Panc1 (cell line): ENCODE data around the gene MTG1. TPM values are rescaled to one million over a fixed set of nuclear protein-coding genes. Genes with fewer than 3 reads are reported as not detected.
"Not testable (repeated sequence)": the region's sequence is repeated elsewhere in the genome, so short reads cannot be mapped to it uniquely, and the experiment has no call there.

Experiments
- ATAC-seq: fragments of 200-7000 bp; cut with Tn5 transposase; 2 replicates; pipeline ENCODE4 v1.9.1; 2020; ENCODE audit warnings: mild to moderate bottlenecking, moderate library complexity
- BruUV-seq: library from RNA; stranded (reverse); fragments of 400-500 nt; replicated peaks from 2 replicates; lab custom pipeline; 2021; lab: Mats Ljungman, UMichigan
- CTCF ChIA-PET: fragments of 300-600 bp; sonication (Branson Sonifier 250); formaldehyde crosslinking; loops from one replicate; lab custom pipeline; 2022; ENCODE audit warnings: antibody characterized with exemption; lab: Charles Lee
- POLR2A ChIA-PET: fragments of 300-600 bp; sonication (Branson Sonifier 250); formaldehyde crosslinking; loops from one replicate; lab custom pipeline; 2022; ENCODE audit warnings: antibody characterized with exemption; lab: Charles Lee
- DNase-seq: peaks from one replicate; pipeline ENCODE4 v3.0.0-alpha.2; 2010; ENCODE audit warnings: low read depth, low spot score
- H3K27ac ChIP-seq: 2 replicates; pipeline ENCODE4 v1.5.1; 2011; ENCODE audit warnings: mild to moderate bottlenecking, low read length, inconsistent platforms
- H3K27me3 ChIP-seq: fragments of 200-500 bp; sonication (Bioruptor generic); 2 replicates; pipeline ENCODE4 v1.6.0; 2014; ENCODE audit warnings: low read length, inconsistent platforms; ENCODE audit not compliant: control insufficient read depth, insufficient read depth
- H3K36me3 ChIP-seq: fragments of 200-500 bp; sonication (Bioruptor generic); 2 replicates; pipeline ENCODE4 v1.5.1; 2014; ENCODE audit warnings: inconsistent platforms, mild to moderate bottlenecking, low read length, moderate library complexity; ENCODE audit not compliant: control insufficient read depth, insufficient read depth
- H3K4me1 ChIP-seq: 2 replicates; pipeline ENCODE4 v1.5.1; 2011; ENCODE audit warnings: inconsistent platforms, mild to moderate bottlenecking, low read length, moderate library complexity; ENCODE audit not compliant: control insufficient read depth, insufficient read depth
- H3K4me3 ChIP-seq, 2 experiments: 2 replicates each; pipeline ENCODE4 v1.5.1; 2011 to 2012; ENCODE audit warnings: low read depth in 2 of 2, low read length in 2 of 2, mild to moderate bottlenecking in 2 of 2, inconsistent platforms in 1 of 2, moderate library complexity in 1 of 2
- H3K9me3 ChIP-seq: fragments of 200-500 bp; sonication (Bioruptor generic); 2 replicates; pipeline ENCODE4 v1.5.1; 2014; ENCODE audit warnings: low read depth, mild to moderate bottlenecking, inconsistent platforms, low read length, moderate library complexity; ENCODE audit not compliant: control insufficient read depth, insufficient read depth
- POLR2AphosphoS5 ChIP-seq: IDR thresholded peaks from 2 replicates; pipeline ENCODE4 v1.6.1; 2012; ENCODE audit warnings: mild to moderate bottlenecking, low read depth, low read length, moderate library complexity
- SIN3A ChIP-seq: IDR thresholded peaks from 2 replicates; pipeline ENCODE4 v1.6.1; 2012; ENCODE audit warnings: low read depth, mild to moderate bottlenecking, low read length, moderate library complexity, borderline replicate concordance; ENCODE audit not compliant: insufficient read depth
- TCF7L2 ChIP-seq: IDR thresholded peaks from 2 replicates; pipeline ENCODE4 v1.6.1; 2011; ENCODE audit warnings: mild to moderate bottlenecking, low read depth, low read length, inconsistent platforms
- in situ Hi-C: cut with HindIII; loops from 2 replicates; pipeline ENCODE4 v1.10.0; 2016; ENCODE audit warnings: low sequenced_read_pairs, low pct_unique_long_range_greater_than_20kb
- intact Hi-C: fragments of 100-400 bp; cut with micrococcal nuclease; formaldehyde crosslinking; loops from one replicate; pipeline ENCODE4 v1.10.0; 2022; ENCODE audit not compliant: unreplicated experiment
- total RNA-seq: library from RNA; stranded (reverse); gene quantifications from one replicate; pipeline ENCODE4 v1.2.1, GENCODE V29; 2021; ENCODE audit not compliant: unreplicated experiment
- TF ChIP-seq, protein P1 (sequence below), 2 experiments: IDR thresholded peaks; 2 replicates each; pipeline ENCODE4 v1.6.1; 2011 to 2012; ENCODE audit warnings: low read depth in 2 of 2, control low read depth in 1 of 2, low read length in 1 of 2, mild to moderate bottlenecking in 1 of 2, moderate library complexity in 1 of 2; ENCODE audit not compliant: insufficient read depth in 1 of 2
- TF ChIP-seq, protein P2 (sequence below): fragments of 450-650 bp; IDR thresholded peaks from 2 replicates; pipeline ENCODE4 v1.5.1; 2017; ENCODE audit warnings: mild to moderate bottlenecking

Gene MTG1
- total RNA-seq, 1 experiment from 2014 or later, result 96.4 TPM

DNA sequence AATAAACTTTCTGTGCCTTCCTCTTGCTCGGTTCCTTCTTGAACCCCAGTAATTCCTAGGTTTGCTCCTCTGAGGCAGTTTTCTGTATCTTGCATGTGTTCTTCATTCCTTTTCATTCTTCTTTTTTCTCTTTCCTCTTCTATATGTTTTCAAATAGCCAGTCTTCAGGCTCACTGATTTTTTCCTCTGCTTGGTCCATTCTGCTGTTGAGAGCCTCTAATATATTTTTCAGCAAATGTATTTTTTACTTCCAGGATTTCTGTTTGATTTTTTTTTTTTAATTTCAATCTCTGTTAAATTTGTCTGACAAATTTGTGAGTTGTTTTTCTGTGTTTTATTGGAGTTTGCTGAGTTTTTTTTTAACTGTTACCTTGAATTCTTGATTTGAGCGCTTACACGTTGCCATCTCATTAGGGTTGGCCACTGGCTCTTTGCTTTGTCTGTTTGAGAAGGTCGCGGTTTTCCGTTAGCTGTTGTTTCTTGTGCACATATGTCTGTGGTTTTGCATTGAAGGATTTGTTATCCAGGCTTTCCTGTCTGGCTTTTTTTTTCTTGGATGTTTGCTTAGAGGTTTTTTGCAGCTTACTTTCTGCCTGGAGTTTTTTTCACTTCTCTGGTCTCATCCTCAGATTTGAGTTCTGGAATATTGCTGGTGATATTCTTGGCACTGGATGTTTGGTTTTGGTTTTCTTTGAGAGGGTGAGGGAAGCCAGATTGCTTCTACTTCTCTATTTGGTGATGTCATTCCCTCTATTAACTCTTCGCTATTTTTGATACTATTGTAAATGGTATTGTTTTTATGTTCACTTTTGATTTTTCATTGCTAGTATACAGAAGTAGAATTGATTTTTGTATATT is 17.8 kb downstream of the MTG1 start:
- DNase-seq (no peak), ATAC-seq (no peak)
- in situ Hi-C loops (no loop called here), intact Hi-C loops (no loop called here)
- Histone ChIP-seq H3K27me3 (no peaks in the 10 kb centered on the region), H3K4me3 (no peak overlapping the region), H3K36me3 (peaks cover 12% of the 10 kb centered on the region), H3K4me1 (no peaks in the 10 kb centered on the region), H3K27ac (no peak overlapping the region), H3K9me3 (peaks cover 26% of the 10 kb centered on the region)
- ChIA-PET CTCF (no interaction called here), POLR2A (no interaction called here)
- TF ChIP-seq, protein P1, sequence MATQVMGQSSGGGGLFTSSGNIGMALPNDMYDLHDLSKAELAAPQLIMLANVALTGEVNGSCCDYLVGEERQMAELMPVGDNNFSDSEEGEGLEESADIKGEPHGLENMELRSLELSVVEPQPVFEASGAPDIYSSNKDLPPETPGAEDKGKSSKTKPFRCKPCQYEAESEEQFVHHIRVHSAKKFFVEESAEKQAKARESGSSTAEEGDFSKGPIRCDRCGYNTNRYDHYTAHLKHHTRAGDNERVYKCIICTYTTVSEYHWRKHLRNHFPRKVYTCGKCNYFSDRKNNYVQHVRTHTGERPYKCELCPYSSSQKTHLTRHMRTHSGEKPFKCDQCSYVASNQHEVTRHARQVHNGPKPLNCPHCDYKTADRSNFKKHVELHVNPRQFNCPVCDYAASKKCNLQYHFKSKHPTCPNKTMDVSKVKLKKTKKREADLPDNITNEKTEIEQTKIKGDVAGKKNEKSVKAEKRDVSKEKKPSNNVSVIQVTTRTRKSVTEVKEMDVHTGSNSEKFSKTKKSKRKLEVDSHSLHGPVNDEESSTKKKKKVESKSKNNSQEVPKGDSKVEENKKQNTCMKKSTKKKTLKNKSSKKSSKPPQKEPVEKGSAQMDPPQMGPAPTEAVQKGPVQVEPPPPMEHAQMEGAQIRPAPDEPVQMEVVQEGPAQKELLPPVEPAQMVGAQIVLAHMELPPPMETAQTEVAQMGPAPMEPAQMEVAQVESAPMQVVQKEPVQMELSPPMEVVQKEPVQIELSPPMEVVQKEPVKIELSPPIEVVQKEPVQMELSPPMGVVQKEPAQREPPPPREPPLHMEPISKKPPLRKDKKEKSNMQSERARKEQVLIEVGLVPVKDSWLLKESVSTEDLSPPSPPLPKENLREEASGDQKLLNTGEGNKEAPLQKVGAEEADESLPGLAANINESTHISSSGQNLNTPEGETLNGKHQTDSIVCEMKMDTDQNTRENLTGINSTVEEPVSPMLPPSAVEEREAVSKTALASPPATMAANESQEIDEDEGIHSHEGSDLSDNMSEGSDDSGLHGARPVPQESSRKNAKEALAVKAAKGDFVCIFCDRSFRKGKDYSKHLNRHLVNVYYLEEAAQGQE (IDR thresholded peaks at IDR 0.05; ENCODE audit: insufficient read depth in 1 of 2, low read depth in 2 of 2, low read length in 1 of 2), result no peak
- TF ChIP-seq, protein P2, sequence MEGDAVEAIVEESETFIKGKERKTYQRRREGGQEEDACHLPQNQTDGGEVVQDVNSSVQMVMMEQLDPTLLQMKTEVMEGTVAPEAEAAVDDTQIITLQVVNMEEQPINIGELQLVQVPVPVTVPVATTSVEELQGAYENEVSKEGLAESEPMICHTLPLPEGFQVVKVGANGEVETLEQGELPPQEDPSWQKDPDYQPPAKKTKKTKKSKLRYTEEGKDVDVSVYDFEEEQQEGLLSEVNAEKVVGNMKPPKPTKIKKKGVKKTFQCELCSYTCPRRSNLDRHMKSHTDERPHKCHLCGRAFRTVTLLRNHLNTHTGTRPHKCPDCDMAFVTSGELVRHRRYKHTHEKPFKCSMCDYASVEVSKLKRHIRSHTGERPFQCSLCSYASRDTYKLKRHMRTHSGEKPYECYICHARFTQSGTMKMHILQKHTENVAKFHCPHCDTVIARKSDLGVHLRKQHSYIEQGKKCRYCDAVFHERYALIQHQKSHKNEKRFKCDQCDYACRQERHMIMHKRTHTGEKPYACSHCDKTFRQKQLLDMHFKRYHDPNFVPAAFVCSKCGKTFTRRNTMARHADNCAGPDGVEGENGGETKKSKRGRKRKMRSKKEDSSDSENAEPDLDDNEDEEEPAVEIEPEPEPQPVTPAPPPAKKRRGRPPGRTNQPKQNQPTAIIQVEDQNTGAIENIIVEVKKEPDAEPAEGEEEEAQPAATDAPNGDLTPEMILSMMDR, result no peak
- TF ChIP-seq TCF7L2 (no peak), SIN3A (no peak), POLR2AphosphoS5 (no peak)
- no TSS peak for BruUV-seq

DNA sequence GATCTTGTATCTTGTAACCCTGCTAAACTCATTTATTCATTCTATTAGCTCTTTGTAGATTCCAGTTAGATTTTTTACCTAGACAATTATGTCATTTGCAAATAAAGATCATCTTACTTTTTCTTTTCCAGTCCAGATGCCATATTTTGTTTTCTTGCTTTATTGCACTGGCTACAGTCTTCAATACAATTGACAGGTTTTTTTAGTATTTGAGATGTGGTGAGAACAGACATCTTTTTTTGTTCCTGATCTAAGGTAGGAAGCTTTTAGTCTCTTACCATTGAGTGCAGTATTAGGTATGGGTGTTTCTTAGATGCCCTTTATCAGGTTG is 18.4 kb downstream of the MTG1 start:
- Histone ChIP-seq H3K27me3 (no peaks in the 10 kb centered on the region), H3K36me3 (peaks cover 12% of the 10 kb centered on the region), H3K4me1 (no peaks in the 10 kb centered on the region), H3K4me3 (no peak overlapping the region), H3K9me3 (peaks cover 26% of the 10 kb centered on the region), H3K27ac (no peak overlapping the region)
- ChIA-PET POLR2A (no interaction called here), CTCF (no interaction called here)
- DNase-seq (no peak), ATAC-seq (no peak)
- no TSS peak for BruUV-seq
- TF ChIP-seq, protein P2, result no peak
- TF ChIP-seq POLR2AphosphoS5 (no peak), TCF7L2 (no peak), SIN3A (no peak)
- TF ChIP-seq, protein P1 (IDR thresholded peaks at IDR 0.05; ENCODE audit: insufficient read depth in 1 of 2, low read depth in 2 of 2, low read length in 1 of 2), result no peak
- in situ Hi-C loops (no loop called here), intact Hi-C loops (no loop called here)

DNA sequence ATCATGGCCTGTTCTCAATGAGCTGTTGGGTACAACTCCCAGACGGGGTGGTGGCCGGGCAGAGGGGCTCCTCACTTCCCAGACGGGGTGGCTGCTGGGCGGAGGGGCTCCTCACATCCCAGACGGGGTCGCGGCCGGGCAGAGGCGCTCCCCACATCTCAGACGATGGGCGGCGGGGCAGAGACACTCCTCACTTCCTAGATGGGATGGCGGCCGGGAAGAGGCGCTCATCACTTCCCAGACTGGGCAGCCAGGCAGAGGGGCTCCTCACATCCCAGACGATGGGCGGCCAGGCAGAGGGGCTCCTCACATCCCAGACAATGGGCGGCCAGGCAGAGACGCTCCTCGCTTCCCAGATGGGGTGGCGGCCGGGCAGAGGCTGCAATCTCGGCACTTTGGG is 20.4 kb downstream of the MTG1 start:
- DNase-seq, in situ Hi-C loops, CTCF ChIA-PET, POLR2A ChIA-PET, H3K27me3 ChIP-seq, BruUV-seq, ATAC-seq, H3K4me3 ChIP-seq, H3K27ac ChIP-seq, intact Hi-C loops, H3K4me1 ChIP-seq: not testable (repeated sequence)
- H3K9me3 ChIP-seq, result peaks cover 24% of the 10 kb centered on the region
- H3K36me3 ChIP-seq, result peaks cover 12% of the 10 kb centered on the region
